AG04450 (cell line): ENCODE results near the gene TMF1. TPM values are rescaled to one million over a fixed set of nuclear protein-coding genes. Genes with fewer than 3 reads are reported as not detected.

Source experiments
- CTCF ChIA-PET: fragments of 300-600, 350-600 bp; formaldehyde crosslinking; extraction: SDS; loops from one replicate; lab custom pipeline; 2022; ENCODE audit warnings: antibody characterized with exemption, inconsistent platforms; lab: Charles Lee
- POLR2A ChIA-PET: fragments of 350-600 bp; formaldehyde crosslinking; extraction: SDS; loops from one replicate; lab custom pipeline; 2021; ENCODE audit warnings: antibody characterized with exemption, inconsistent platforms; lab: Yijun Ruan, JAX
- DNase-seq: peaks from one replicate; pipeline ENCODE4 v3.0.0-alpha.2; 2011; ENCODE audit warnings: low read depth, low spot score
- H3K27ac ChIP-seq: one replicate; pipeline ENCODE4 v1.5.1; 2012; ENCODE audit warnings: low read depth, low read length, control low read depth
- H3K27me3 ChIP-seq: one replicate; pipeline ENCODE4 v1.6.0; 2012; ENCODE audit warnings: low read length; ENCODE audit not compliant: control insufficient read depth, insufficient read depth
- H3K4me3 ChIP-seq: 2 replicates; pipeline ENCODE4 v1.5.1; 2011; ENCODE audit warnings: mild to moderate bottlenecking, low read depth, low read length, control low read depth
- H3K9me3 ChIP-seq: 2 replicates; pipeline ENCODE4 v1.5.1; 2012; ENCODE audit warnings: low read length; ENCODE audit not compliant: control insufficient read depth, insufficient read depth
- polyA minus RNA-seq: library from RNA; depleted of rRNA, polyadenylated mRNA; stranded (reverse); fragments of >200 nt; gene quantifications from 2 replicates; pipeline ENCODE4 v1.2.3, GENCODE V29; 2011; rRNA and poly(A)+ RNA removed
- polyA plus RNA-seq: library from polyadenylated mRNA; depleted of rRNA; stranded (reverse); fragments of >200 nt; gene quantifications from 2 replicates; pipeline ENCODE4 v1.2.3, GENCODE V29; 2011; rRNA removed
- TF ChIP-seq, protein P1 (sequence below): IDR thresholded peaks from 2 replicates; pipeline ENCODE4 v1.5.1; 2011; ENCODE audit warnings: low read depth, low read length, control low read depth, inconsistent platforms

TMF1 gene, protein sequence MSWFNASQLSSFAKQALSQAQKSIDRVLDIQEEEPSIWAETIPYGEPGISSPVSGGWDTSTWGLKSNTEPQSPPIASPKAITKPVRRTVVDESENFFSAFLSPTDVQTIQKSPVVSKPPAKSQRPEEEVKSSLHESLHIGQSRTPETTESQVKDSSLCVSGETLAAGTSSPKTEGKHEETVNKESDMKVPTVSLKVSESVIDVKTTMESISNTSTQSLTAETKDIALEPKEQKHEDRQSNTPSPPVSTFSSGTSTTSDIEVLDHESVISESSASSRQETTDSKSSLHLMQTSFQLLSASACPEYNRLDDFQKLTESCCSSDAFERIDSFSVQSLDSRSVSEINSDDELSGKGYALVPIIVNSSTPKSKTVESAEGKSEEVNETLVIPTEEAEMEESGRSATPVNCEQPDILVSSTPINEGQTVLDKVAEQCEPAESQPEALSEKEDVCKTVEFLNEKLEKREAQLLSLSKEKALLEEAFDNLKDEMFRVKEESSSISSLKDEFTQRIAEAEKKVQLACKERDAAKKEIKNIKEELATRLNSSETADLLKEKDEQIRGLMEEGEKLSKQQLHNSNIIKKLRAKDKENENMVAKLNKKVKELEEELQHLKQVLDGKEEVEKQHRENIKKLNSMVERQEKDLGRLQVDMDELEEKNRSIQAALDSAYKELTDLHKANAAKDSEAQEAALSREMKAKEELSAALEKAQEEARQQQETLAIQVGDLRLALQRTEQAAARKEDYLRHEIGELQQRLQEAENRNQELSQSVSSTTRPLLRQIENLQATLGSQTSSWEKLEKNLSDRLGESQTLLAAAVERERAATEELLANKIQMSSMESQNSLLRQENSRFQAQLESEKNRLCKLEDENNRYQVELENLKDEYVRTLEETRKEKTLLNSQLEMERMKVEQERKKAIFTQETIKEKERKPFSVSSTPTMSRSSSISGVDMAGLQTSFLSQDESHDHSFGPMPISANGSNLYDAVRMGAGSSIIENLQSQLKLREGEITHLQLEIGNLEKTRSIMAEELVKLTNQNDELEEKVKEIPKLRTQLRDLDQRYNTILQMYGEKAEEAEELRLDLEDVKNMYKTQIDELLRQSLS
- polyA plus RNA-seq (18.1 and 21.1 TPM in 2 replicates), polyA minus RNA-seq (16.2 and 37.7 TPM in 2 replicates)

DNA sequence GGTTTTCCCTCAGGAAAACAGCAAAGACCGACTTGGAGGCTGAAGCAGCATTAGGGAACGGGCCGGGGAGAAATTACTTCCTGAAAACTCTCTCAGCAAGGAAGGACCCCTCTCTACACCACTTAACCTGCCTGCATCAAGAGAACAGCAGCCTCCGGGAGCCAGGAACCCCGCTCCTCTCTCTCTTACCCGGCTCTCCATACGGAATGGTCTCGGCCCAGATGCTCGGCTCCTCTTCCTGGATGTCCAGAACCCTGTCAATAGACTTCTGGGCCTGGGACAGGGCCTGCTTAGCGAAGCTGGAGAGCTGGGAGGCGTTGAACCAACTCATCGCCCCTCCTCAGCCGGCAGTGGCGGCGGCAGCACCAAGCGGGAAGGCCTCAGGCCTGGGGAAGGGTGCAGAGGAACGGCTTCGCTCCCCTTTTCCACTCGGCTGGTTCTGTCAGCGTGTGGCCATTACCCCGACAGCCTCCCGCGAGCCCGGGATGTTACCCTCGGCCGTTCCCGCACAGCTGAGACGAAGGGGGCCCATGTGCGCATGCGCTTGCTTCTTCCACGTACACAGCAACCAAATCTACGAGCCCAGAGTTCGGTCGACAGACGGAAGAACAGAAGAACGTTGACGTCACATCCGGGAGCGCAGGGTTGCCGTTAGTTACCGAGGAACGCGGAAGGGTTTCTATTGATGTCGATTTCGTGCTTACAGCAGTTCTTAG is at the start of gene TMF1:
Gene TMF1 (minus strand): TSS at position 578 of the 716 bp plus-strand sequence. CDS start 247 bp downstream, at position 331.
- TF ChIP-seq, protein P1, sequence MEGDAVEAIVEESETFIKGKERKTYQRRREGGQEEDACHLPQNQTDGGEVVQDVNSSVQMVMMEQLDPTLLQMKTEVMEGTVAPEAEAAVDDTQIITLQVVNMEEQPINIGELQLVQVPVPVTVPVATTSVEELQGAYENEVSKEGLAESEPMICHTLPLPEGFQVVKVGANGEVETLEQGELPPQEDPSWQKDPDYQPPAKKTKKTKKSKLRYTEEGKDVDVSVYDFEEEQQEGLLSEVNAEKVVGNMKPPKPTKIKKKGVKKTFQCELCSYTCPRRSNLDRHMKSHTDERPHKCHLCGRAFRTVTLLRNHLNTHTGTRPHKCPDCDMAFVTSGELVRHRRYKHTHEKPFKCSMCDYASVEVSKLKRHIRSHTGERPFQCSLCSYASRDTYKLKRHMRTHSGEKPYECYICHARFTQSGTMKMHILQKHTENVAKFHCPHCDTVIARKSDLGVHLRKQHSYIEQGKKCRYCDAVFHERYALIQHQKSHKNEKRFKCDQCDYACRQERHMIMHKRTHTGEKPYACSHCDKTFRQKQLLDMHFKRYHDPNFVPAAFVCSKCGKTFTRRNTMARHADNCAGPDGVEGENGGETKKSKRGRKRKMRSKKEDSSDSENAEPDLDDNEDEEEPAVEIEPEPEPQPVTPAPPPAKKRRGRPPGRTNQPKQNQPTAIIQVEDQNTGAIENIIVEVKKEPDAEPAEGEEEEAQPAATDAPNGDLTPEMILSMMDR, result no peak
- ChIA-PET CTCF (interaction anchor here (0.6 to 2.4 kb wide), 6 partner anchors 13 to 254 kb away, joined by 3 to 12 read pairs (median 4); partner anchors contain the start of gene EOGT), POLR2A (interaction anchor here (0.7 to 1.1 kb wide), 4 partner anchors 24 to 191 kb away, joined by 3 to 5 read pairs (median 4); no protein-coding TSS in a partner anchor)
- Histone ChIP-seq H3K27ac (peak within 1 kb of the TSS; percentile 98), H3K27me3 (no peaks in the 10 kb centered on the region), H3K4me3 (peak within 1 kb of the TSS; percentile 93), H3K9me3 (no peaks in the 10 kb centered on the region; the same call in 1 of the 2 replicates)
- peak; percentile 99 for DNase-seq

DNA sequence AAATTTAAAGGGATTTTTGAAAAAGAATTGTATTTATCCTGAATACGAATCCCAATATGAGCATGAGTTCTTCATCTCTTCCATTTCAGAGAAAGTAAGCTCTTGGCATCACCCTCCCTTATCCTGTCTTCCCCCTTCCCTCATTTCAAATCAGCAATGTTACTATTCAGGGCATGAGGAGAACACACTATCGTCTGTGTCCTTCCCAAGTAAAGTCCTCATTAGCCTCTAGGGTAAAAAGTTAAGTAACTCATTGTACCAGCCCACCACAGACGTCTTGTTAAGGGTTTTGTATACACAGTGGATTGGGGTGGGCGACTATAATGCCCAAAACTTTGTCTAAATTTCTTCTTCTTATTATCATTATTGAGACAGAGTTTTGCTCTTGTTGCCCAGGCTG is 47.4 kb upstream of the TMF1 start:
- no peak for DNase-seq
- H3K27ac ChIP-seq, result no peak overlapping the region
- TF ChIP-seq, protein P1, result no peak
- ChIA-PET CTCF (interaction anchor here (2.4 kb wide), 1 partner anchor 21 kb away, joined by 13 read pairs; no protein-coding TSS in a partner anchor), POLR2A (no interaction called here)
- H3K9me3 ChIP-seq, result no peaks in the 10 kb centered on the region
- no peaks in the 10 kb centered on the region for H3K27me3 ChIP-seq
- no peak overlapping the region for H3K4me3 ChIP-seq

DNA sequence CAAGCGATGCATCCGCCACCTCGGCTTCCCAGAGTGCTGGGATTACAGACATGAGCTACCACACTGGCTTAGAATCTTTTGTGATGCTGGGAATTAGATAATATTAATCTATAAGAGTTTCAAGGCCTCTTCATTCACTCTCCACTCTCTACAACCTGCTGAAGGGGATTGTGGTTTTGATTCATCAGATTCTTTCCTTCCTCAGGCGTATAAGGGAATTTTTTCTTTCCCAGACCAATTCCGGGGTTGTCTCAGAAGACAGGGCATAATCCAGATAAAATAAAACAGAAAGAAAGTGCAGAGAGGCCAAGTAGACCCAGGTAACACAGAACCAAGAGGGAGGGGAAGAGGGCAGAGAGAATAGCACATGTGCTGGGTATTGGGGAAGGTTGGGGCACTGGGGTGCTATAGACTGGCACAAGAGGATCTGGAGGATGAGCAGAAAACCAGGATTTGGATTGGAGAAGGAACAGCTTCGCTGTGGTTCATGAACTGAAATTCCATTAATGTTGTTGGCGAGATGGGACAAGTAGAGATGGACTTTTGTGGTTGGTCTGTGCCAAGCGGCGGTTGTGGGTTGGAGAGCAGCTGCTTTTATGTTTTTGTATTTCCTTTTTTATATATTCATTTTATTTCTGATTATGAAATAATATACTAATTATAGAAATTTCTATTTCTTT is 45.4 kb upstream of the TMF1 start:
- Histone ChIP-seq H3K27me3 (no peaks in the 10 kb centered on the region), H3K27ac (no peak overlapping the region), H3K4me3 (no peak overlapping the region), H3K9me3 (no peaks in the 10 kb centered on the region)
- TF ChIP-seq, protein P1, result no peak
- DNase-seq, result no peak
- ChIA-PET CTCF (interaction anchor here (1.4 kb wide), 1 partner anchor 209 kb away, joined by 3 read pairs; no protein-coding TSS in a partner anchor), POLR2A (no interaction called here)

DNA sequence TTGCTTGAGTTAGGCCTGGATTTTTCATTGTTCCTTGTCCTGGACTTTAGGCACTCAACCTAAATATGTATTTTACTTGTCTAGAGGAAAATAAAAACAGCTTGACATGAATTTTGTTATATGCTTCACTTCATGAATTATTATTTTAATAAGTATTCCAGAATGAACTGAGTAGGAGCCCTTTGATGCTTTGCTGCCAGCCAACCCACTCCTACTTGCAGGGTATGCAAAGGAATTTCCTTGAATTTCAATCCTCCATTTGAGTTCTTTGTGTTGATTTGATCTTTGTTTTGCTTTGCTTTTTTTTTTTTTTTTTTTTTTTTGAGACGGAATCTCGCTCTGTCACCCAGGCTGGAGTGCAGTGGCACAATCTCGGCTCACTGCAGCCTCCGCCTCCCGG is 44.2 kb upstream of the TMF1 start:
- POLR2A ChIA-PET, result no interaction called here
- Histone ChIP-seq H3K9me3 (no peaks in the 10 kb centered on the region), H3K27ac (no peak overlapping the region), H3K4me3 (no peak overlapping the region), H3K27me3 (no peaks in the 10 kb centered on the region)
- TF ChIP-seq, protein P1, result no peak
- CTCF ChIA-PET, result no interaction called here
- no peak for DNase-seq
